Left kidney (tissue), 2 donors: Measurements from ENCODE around the gene CAST. TPM values are rescaled to one million over a fixed set of nuclear protein-coding genes. Genes with fewer than 3 reads are reported as not detected.
"Not testable (repeated sequence)": the region's sequence is repeated elsewhere in the genome, so short reads cannot be mapped to it uniquely, and the experiment has no call there.

Experiments used
- DNase-seq: peaks from one replicate; pipeline ENCODE4 v3.0.0-alpha.2; 2013
- polyA plus RNA-seq: library from polyadenylated mRNA; unstranded; fragments of 120-200 nt; gene quantifications from one replicate; pipeline ENCODE4 v1.2.1, GENCODE V29; 2013; ENCODE audit not compliant: insufficient read length

CAST gene
- polyA plus RNA-seq, 1 donor = 138 TPM

GRCh38 chr5:96744218-96744617, 82.0 kb downstream of the CAST start:
- not testable (repeated sequence) for DNase-seq

DNA sequence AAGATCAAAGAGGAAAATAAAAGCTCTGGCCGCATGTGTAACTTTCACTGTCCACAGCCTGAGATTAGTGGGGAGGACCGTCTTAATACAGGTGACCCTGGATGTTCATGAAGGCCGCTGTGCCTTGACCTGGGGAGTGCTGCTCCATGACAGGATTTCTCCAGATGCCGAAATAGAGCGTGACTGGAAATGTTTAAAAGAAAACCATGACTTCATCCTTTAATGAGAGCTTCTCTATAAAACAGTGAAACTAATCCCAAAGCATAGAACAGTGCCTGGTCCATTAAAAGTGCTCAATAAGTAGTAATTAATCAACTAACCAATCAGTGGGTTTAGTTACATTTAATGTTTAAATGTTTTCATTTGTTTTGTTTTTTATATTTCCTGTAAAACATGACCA, 82.8 kb downstream of the CAST start:
- no peak for DNase-seq

DNA sequence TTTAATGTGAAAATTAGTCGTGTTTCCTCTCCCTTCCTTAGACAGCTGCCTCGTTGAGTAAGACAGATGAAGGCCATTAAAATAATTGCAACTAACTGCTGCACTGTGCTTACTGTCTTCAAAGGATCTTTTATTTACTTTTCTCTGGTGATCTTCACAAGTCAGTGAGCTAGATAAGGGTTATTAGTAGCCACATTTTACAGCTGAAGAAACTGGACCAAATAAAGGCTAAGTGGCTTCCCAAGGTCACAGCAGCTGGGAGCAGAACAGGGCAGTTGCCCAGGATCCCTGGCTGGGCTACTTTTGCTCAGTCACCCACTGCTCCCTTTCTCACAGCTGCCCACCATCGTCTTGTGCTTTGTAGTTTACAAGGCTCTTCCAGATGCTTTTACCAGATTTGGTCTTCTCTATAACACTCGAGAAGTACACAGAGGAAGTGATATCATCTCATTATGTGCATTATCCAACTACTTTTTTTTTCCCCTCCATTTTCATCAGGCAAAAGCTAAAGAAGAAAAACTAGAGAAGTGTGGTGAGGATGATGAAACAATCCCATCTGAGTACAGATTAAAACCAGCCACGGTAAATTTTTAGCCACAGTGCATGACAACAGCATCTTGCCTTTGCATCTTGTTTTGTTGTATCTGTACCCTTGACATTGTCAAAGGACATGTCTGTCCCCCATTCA, 83.8 kb downstream of the CAST start:
- no peak for DNase-seq

GRCh38 chr5:96747720-96748119, 85.5 kb downstream of the CAST start:
- DNase-seq = no peak

DNA sequence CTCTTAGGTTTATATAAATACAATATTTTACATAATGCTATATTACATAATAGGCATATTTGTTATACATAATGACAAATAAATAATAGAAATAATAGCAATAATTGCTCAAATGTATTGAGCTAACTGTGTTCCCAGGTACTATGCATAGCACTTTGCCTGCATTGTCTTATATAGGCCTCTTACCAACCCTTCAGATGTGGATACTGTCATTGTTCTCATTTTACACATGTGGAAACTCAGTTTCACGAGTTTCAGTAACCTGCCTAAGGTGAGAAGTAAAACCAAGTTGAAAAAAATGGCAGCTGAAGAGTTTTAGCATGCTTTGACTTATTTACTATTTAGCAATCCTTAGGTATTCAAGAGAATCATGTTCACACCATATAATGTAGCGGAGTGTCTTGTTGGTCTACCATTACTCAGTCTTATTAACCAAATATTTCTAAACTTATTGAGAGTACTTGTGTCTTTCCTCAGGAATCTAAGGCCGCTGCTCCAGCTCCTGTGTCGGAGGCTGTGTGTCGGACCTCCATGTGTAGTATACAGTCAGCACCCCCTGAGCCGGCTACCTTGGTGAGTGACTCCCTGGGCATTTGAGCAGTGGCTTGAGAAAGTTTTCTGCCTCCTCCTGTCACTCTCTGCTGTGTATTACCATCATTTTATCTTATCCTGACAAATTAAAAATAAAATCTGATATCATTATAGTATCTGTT, 88.1 kb downstream of the CAST start:
- no peak for DNase-seq

GRCh38 chr5:96751203-96752169, 89.3 kb downstream of the CAST start:
- no peak for DNase-seq

DNA sequence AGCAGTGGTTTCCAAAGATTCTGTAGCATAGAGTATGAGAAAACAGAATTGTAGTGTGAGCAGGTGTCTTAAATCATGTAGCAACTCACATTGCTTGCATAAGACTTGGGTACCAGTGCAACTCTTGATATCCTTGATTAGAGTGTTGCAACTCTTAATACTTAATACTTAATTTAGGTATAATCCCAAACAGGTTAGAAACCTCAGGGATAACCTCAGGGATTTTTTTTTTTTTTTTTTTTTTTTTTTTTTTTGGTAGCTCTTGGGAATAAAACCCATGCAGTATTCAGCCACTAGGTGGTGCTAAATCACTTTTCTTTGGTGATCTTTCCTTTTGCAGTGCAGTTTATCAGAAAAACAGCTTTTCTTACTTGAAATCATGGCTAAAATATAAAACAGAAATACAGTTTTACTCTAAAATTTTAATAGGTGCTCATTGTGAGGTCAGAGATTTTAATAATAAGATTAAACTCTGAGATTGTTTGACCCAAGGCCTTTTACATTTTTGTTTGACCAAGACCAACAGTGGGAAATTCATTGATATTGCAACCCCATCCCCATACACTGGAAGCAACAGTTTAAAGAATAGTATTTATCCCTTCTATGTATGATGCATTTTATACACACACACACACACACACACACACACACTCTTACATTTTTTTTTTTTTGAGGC, 90.3 kb downstream of the CAST start:
- peak; percentile 75 for DNase-seq

DNA sequence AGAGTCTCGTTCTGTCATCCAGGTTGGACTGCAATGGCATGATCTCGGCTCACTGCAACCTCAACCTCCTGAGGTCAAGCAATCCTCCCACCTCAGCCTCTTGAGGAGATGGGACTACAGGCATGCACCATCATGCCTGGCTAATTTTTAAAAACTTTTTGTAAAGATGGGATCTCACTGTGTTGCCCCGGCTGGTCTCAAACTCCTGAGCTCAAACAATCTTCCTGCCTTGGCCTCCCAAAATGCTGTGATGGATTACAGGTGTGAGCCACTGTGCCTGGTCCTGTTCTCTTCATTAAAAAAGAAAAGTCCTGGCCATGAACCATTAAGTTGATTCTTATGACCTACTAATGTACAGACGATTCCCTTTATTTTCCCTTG, 90.8 kb downstream of the CAST start:
- no peak for DNase-seq

GRCh38 chr5:96753848-96754247, 91.7 kb downstream of the CAST start:
- DNase-seq = no peak

DNA sequence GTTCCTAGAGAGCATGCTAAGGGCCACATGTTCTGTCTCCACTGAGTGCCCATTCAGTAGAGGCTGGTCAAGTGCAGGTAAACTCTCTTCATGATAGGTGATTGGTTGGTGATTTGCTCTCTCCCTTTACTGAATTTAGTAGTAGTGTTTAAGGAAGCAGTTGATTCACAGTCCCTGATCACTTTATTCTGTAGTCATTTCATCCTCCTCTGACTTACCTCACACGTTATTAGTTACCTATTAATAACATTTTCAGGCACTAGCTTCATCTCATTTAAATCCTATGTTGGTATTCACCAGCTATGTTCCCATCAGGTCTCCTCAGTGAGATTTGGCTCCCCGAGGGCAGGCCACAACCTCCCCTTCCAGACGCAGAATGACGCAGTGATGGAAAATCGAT, 93.7 kb downstream of the CAST start:
- no peak for DNase-seq

- no peak for DNase-seq
Measured at GRCh38 chr5:96756985-96757384, 94.8 kb downstream of the CAST start.

DNA sequence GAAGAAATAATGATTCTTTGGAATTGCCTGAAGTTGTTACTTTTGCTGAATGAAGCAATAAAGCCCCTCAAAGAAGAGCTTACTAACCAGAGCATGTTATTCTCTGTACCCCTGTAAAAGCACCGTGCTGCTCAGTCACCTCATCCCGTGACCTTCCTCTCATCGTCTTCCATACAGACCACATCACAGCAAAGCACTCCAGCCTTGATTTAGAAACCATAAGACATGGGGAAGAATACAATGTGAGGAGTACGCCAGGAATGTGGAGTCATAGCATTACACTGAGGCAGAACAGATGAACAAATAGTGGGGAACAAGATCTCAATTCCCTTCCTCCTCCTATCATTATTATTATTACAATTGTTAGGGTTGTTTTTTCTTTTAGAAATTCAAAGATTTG, 96.4 kb downstream of the CAST start:
- DNase-seq = no peak

GRCh38 chr5:96761618-96762017, 99.4 kb downstream of the CAST start:
- DNase-seq = no peak

DNA sequence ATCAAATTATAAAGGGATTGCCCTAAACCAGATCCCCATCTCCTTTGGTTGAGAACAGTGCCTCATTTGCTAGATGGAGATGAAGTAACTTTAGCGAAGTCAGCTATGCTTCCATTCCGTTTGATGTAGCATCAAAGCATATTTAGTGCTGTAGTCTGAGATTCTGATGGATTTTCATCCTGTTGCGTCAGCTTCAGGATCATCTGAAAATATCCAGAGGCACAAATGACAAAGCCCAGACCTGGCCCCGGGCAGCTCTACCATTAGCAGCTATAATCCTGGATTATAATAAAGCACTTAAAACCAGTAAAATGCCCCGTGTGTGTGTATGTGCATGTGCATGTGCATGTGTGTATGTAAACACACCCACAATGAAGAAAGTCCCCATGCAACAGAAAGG, 100.8 kb downstream of the CAST start:
- DNase-seq = no peak

DNA sequence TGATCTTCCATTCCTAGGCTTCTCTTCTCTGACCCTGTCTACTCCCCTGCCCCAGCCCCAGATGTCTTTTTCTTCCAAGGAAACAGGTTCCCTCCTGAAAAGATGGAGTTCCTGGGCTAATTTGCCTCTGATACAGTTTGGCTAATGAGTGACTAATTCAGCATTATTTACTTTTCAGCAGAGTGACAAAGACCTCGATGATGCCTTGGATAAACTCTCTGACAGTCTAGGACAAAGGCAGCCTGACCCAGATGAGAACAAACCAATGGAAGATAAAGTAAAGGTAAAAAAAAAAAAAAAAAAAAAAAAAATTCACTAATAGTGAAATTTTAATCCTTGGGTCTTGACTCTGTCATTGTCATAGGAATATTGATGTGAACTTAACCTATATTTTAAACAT, 102.9 kb downstream of the CAST start:
- DNase-seq = no peak

DNA sequence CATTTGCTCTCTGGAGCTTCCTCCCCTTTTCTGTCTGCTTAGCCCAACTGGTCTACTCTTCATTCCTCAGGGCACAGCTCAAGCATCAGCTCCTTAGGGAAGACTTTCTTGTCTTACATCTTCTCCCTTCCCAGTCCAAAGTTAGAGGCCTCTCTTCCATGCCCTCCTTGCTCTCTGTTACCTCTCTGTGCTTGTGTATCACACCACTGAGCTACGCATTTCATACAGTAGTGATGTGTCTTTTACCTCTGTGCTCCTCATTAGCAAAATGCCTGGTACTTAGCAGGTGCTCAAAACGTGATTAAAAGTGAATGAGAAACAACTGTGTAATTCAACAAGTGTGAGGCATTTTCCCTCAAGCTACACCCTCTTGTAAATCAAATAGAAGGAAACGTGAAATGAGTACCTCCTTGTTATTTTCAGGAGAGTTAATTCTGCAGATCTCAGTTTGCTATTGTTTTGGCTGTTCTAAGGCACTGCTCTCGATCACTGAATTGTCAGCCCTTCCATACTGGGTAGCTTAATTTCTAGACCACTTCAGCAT, 106.6 kb downstream of the CAST start:
- DNase-seq = no peak

DNA sequence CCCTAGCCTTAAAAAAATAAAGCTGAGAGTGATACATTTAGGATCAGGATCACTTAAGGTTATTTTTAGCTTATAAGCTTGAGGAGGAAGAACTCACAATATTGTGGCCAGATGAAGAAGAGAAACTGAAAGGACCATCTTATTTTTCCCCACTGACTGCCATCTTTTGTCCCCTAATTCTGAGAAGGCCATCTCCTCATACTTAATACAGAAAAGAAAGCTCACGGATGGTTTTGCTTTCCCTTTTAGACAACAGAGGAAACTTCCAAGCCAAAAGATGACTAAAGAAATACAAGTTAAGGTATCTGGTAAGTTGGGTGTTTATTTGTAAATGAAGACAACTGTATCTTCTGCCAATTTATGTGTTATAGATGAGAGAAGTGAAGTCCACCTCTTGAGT, 109.2 kb downstream of the CAST start:
- DNase-seq = no peak

DNA sequence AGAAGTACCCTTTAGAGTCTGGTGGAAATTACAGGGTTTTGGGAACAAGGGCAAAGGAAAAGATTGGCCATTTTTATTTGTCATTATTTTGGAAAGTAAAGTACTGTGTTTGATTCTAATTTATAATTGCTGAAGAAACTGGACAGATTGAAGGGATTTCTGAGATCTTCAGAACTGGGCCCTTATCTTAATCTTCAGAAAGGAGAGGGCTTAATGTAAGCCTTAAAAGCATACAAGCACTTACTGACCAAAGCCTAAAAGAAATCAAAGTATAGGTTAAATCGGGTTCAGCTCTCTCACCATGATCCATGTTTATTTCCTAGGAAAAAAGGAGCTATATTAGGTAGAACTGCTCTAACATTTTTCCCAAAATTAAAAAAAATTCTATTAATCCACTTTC, 109.9 kb downstream of the CAST start:
- DNase-seq = no peak

GRCh38 chr5:96772542-96772941, 110.4 kb downstream of the CAST start:
- no peak for DNase-seq

GRCh38 chr5:96775050-96775449, 112.9 kb downstream of the CAST start:
- DNase-seq = no peak

- DNase-seq = no peak
Measured at GRCh38 chr5:96775689-96776088, 113.5 kb downstream of the CAST start.

- DNase-seq = no peak
Measured at GRCh38 chr5:96776621-96777020, 114.4 kb downstream of the CAST start.
